A673 (cell line): ENCODE results near the gene CNNM4. TPM values are rescaled to one million over a fixed set of nuclear protein-coding genes. Genes with fewer than 3 reads are reported as not detected.
A peak's percentile ranks its signal among the peaks of the same experiment; 100 is the strongest.

Experiments
- BruUV-seq: library from RNA; stranded (reverse); fragments of 400-500 nt; replicated peaks from 2 replicates; lab custom pipeline; 2021; lab: Mats Ljungman, UMichigan
- CTCF ChIA-PET: fragments of 300-600 bp; sonication (Branson Sonifier 250); formaldehyde crosslinking; loops from one replicate; lab custom pipeline; 2022; ENCODE audit warnings: antibody characterized with exemption; lab: Charles Lee
- POLR2A ChIA-PET: fragments of 300-600 bp; sonication (Branson Sonifier 250); formaldehyde crosslinking; loops from one replicate; lab custom pipeline; 2022; ENCODE audit warnings: antibody characterized with exemption; ENCODE audit not compliant: low non-redundant PET; lab: Charles Lee
- DNase-seq: peaks from one replicate; pipeline ENCODE4 v3.0.0-alpha.2; 2015; ENCODE audit warnings: low spot score
- H3K27ac ChIP-seq: fragments of 200-600 bp; sonication (generic); 2 replicates; pipeline ENCODE4 v1.5.1; 2016; ENCODE audit warnings: mixed run types, low read depth, mild to moderate bottlenecking, mixed read lengths, antibody characterized with exemption, low read length; ENCODE audit not compliant: poor library complexity, severe bottlenecking
- H3K27me3 ChIP-seq: fragments of 200-600 bp; sonication (generic); replicated peaks from 2 replicates; pipeline ENCODE4 v1.6.1; 2017; ENCODE audit warnings: mixed run types, low read depth, mild to moderate bottlenecking, mixed read lengths, antibody characterized with exemption, low read length; ENCODE audit not compliant: insufficient read depth, poor library complexity
- H3K36me3 ChIP-seq: fragments of 200-600 bp; sonication (generic); 2 replicates; pipeline ENCODE4 v1.6.1; 2016; ENCODE audit warnings: mixed run types, mild to moderate bottlenecking, mixed read lengths, antibody characterized with exemption, low read length; ENCODE audit not compliant: insufficient read depth, poor library complexity, severe bottlenecking
- H3K4me1 ChIP-seq: fragments of 200-600 bp; sonication (generic); 2 replicates; pipeline ENCODE4 v1.6.1; 2017; ENCODE audit warnings: mixed run types, mild to moderate bottlenecking, mixed read lengths, antibody characterized with exemption, low read length; ENCODE audit not compliant: insufficient read depth, poor library complexity, severe bottlenecking
- H3K4me3 ChIP-seq: fragments of 200-600 bp; sonication (generic); 2 replicates; pipeline ENCODE4 v1.5.1; 2016; ENCODE audit warnings: low read depth, mixed run types, mild to moderate bottlenecking, mixed read lengths, low read length; ENCODE audit not compliant: poor library complexity, severe bottlenecking
- H3K9me3 ChIP-seq: fragments of 200-600 bp; sonication (generic); 2 replicates; pipeline ENCODE4 v1.6.1; 2016; ENCODE audit warnings: mixed run types, low read depth, mild to moderate bottlenecking, mixed read lengths, antibody characterized with exemption, low read length; ENCODE audit not compliant: poor library complexity, severe bottlenecking
- EZH2 ChIP-seq: fragments of 200-600 bp; sonication (generic); IDR thresholded peaks from 2 replicates; pipeline ENCODE4 v1.6.1; 2017; ENCODE audit warnings: borderline replicate concordance, low read depth, mild to moderate bottlenecking, mixed read lengths, antibody characterized with exemption, low read length; ENCODE audit not compliant: poor library complexity, severe bottlenecking
- intact Hi-C: fragments of 100-400 bp; cut with micrococcal nuclease; formaldehyde crosslinking; loops from one replicate; pipeline ENCODE4 v1.10.0; 2022; ENCODE audit not compliant: unreplicated experiment
- total RNA-seq: library from RNA; stranded (reverse); gene quantifications from 2 replicates; pipeline ENCODE4 v1.2.3, GENCODE V29; 2021
- TF ChIP-seq, protein P1 (sequence below): fragments of 300-800, 200-600 bp; sonication (generic); conservative IDR thresholded peaks from 2 replicates; pipeline ENCODE4 v1.5.1; 2017; ENCODE audit warnings: low read depth, mild to moderate bottlenecking, antibody characterized with exemption, low read length, moderate library complexity, mixed read lengths

The CNNM4 gene
- total RNA-seq, 1 experiment from 2014 or later: 16.3 TPM

DNA sequence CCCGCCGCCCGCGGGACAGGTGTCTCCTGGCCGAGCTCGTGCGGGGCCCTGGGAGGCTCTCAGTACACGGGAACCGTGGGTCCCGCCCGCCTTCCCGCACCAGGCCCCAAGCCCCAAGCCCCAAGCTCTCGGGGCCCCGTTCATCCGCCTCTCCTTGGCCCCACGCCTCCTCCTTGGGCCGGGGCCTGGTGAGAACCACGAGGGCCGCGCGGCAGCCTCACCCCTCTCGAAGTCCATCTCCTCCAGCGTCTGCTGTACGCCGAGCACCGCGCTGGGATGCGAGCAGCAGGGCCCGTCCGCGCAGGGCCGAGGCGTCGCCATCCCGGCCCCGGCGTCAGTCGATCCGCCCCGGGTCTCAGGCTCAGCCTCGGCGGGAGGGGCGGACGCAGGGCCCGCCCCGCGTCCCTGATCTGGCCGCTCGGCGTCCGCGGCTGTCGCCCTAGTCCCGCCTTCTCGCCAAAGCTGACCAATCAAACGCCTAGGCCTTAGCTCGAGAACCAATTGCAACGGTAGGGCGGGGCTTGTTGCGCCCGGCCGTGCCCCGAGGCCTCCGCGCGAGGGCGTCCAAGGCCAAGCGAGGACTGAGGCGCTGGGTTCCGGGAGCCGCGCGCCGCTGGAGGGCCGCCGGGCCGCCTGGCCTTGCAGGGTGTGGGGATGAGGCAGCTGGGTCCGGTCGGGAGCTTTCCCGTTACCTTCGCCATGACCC, 97.1 kb downstream of the CNNM4 start, which contains the start of gene ANKRD39:
Gene ANKRD39 (minus strand): TSS at position 350 of the 706 bp plus-strand sequence. CDS start 29 bp downstream, at position 321.
- POLR2A ChIA-PET: interaction anchor here (0.6 kb wide), 1 partner anchor 10 kb away, joined by 3 read pairs; no protein-coding TSS in a partner anchor
- TF ChIP-seq, protein P1, sequence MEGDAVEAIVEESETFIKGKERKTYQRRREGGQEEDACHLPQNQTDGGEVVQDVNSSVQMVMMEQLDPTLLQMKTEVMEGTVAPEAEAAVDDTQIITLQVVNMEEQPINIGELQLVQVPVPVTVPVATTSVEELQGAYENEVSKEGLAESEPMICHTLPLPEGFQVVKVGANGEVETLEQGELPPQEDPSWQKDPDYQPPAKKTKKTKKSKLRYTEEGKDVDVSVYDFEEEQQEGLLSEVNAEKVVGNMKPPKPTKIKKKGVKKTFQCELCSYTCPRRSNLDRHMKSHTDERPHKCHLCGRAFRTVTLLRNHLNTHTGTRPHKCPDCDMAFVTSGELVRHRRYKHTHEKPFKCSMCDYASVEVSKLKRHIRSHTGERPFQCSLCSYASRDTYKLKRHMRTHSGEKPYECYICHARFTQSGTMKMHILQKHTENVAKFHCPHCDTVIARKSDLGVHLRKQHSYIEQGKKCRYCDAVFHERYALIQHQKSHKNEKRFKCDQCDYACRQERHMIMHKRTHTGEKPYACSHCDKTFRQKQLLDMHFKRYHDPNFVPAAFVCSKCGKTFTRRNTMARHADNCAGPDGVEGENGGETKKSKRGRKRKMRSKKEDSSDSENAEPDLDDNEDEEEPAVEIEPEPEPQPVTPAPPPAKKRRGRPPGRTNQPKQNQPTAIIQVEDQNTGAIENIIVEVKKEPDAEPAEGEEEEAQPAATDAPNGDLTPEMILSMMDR: peak; percentile 84
- no peak for TF ChIP-seq EZH2
- no TSS peak for BruUV-seq

DNA sequence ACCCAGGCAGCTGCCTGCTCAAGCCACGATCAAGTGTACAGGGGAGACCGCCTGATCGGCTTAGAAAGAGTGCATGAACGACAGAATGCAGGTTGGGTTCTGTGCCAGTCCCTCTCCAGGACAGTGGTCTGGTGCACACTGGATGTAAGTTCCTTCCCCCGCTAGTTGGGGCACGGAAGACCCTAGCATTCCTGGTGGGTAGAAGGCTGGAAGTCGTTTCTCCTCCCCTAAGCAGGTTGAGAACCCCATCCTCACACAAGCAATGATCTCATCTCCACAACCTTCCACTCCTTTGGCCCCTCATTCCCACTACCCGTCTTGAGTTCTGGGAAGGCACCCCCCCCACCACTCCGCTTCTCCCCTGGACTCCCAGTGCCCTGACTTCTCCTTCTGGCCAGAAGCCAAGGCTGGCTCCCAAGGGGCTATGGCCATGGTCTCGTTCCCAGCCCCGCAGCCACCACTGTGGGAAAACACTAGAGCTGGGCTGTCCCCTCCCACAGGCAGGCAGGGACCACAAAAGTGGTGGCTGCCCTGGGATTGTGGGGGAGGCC, 98.5 kb downstream of the CNNM4 start:
- TF ChIP-seq, protein P1: no peak
- TF ChIP-seq EZH2: no peak
- intact Hi-C loops: loop anchor here (5.0 kb wide), 1 partner anchor 253 kb away; the partner anchor contains the start of gene ANKRD36
- ChIA-PET CTCF (interaction anchor here (0.5 kb wide), 1 partner anchor 9 kb away, joined by 6 read pairs; no protein-coding TSS in a partner anchor), POLR2A (no interaction called here)
- Histone ChIP-seq H3K27me3 (no peaks in the 10 kb centered on the region), H3K9me3 (no peaks in the 10 kb centered on the region), H3K4me3 (no peak overlapping the region), H3K36me3 (peaks cover 38% of the 10 kb centered on the region), H3K27ac (peak overlapping the region; percentile 42), H3K4me1 (peaks cover 10% of the 10 kb centered on the region)
- no TSS peak for BruUV-seq
- no peak for DNase-seq

More for the DNA sequence above, 97.1 kb downstream of the CNNM4 start, which contains the start of gene ANKRD39:
- CTCF ChIA-PET: interaction anchor here (0.6 to 2.0 kb wide), 9 partner anchors 11 to 462 kb away, joined by 3 to 24 read pairs (median 6); no protein-coding TSS in a partner anchor
- Histone ChIP-seq H3K9me3 (no peaks in the 10 kb centered on the region), H3K4me3 (peak within 1 kb of the TSS; percentile 66), H3K27ac (peak within 1 kb of the TSS; percentile 78), H3K36me3 (peaks cover 33% of the 10 kb centered on the region), H3K4me1 (peaks cover 10% of the 10 kb centered on the region), H3K27me3 (no peaks in the 10 kb centered on the region)
- intact Hi-C loops: loop anchor here (1.0 to 5.0 kb wide), 2 partner anchors 93 to 254 kb away; partner anchors contain the start of gene ANKRD36
- DNase-seq: peak; percentile 98

DNA sequence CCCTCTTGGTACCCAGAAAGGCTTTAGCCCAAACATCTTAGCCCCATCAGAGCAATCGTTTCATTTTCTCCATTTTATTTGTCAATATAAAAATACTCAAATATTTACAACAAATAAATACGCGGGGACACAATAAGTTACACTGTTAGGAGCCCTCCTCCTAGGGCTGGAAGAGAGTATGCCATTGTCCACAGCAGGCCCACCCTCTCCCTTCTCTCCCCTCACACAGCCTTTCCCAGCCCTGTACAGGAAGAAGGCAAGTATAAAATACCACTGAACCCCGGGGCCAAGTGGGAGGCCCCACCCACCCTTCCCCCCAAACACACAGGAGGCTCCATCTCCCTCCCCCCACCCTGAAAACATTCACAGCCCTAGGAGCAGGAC, 99.0 kb downstream of the CNNM4 start:
- CTCF ChIA-PET: interaction anchor here (0.5 kb wide), 1 partner anchor 9 kb away, joined by 6 read pairs; no protein-coding TSS in a partner anchor
- H3K36me3 ChIP-seq: peaks cover 43% of the 10 kb centered on the region
- H3K4me1 ChIP-seq: peaks cover 10% of the 10 kb centered on the region
- no peaks in the 10 kb centered on the region for H3K9me3 ChIP-seq
- intact Hi-C loops: loop anchor here (5.0 kb wide), 1 partner anchor 253 kb away; the partner anchor contains the start of gene ANKRD36
- BruUV-seq: no TSS peak
- POLR2A ChIA-PET: no interaction called here
- TF ChIP-seq, protein P1: no peak
- no peak for TF ChIP-seq EZH2
- H3K27ac ChIP-seq: peak overlapping the region; percentile 42
- no peak for DNase-seq
- no peak overlapping the region for H3K4me3 ChIP-seq
- no peaks in the 10 kb centered on the region for H3K27me3 ChIP-seq
